ENCODE data around the gene ARL5C.

- no peak for TF ChIP-seq CTCF (IDR thresholded peaks at IDR 0.05)
- no peak for TF ChIP-seq POLR2A (IDR thresholded peaks at IDR 0.05)
These were observed 17.1 kb upstream of the ARL5C start for GRCh38 chr17:39183045-39183444.

All from esophagus squamous epithelium (tissue), 4 donors.